DOHH2 (cell line): ENCODE data around the gene FBXL5.

Source experiments
- H3F3A ChIP-seq: fragments of 200-600 bp; sonication (generic), shearing (Covaris generic); 2 replicates; pipeline ENCODE4 v1.6.0; 2016; ENCODE audit warnings: antibody characterized with exemption, mild to moderate bottlenecking; ENCODE audit not compliant: control insufficient read depth, insufficient read depth
- H3K27ac ChIP-seq: fragments of 200-600 bp; sonication (generic); 2 replicates; pipeline ENCODE4 v1.5.1; 2014; ENCODE audit warnings: low read depth, mild to moderate bottlenecking, low read length, moderate library complexity
- H3K27me3 ChIP-seq: fragments of 200-600 bp; sonication (generic); 2 replicates; pipeline ENCODE4 v1.6.1; 2014; ENCODE audit warnings: mild to moderate bottlenecking, low read length, mixed read lengths; ENCODE audit not compliant: control insufficient read depth
- H3K36me3 ChIP-seq: fragments of 200-600 bp; sonication (generic); 2 replicates; pipeline ENCODE4 v1.6.1; 2014; ENCODE audit warnings: mild to moderate bottlenecking, low read length, moderate library complexity, mixed read lengths; ENCODE audit not compliant: control insufficient read depth
- H3K4me1 ChIP-seq: fragments of 200-600 bp; sonication (generic); 2 replicates; pipeline ENCODE4 v1.6.1; 2014; ENCODE audit warnings: mild to moderate bottlenecking, low read length, mixed read lengths; ENCODE audit not compliant: control insufficient read depth
- H3K4me2 ChIP-seq: fragments of 200-600 bp; sonication (generic); 2 replicates; pipeline ENCODE4 v1.6.0; 2014; ENCODE audit warnings: mild to moderate bottlenecking, low read length, moderate library complexity
- H3K4me3 ChIP-seq: fragments of 200-600 bp; sonication (generic); 2 replicates; pipeline ENCODE4 v1.5.1; 2014; ENCODE audit warnings: mild to moderate bottlenecking, low read length, mixed read lengths
- H3K79me2 ChIP-seq: fragments of 200-600 bp; sonication (generic); 2 replicates; pipeline ENCODE4 v1.6.1; 2014; ENCODE audit warnings: mild to moderate bottlenecking, low read length, mixed read lengths; ENCODE audit not compliant: control insufficient read depth
- H3K9me2 ChIP-seq: fragments of 200-600 bp; sonication (generic); replicated peaks from 2 replicates; pipeline ENCODE4 v1.6.1; 2014; ENCODE audit warnings: mild to moderate bottlenecking, low read length, mixed read lengths; ENCODE audit not compliant: control insufficient read depth
- H3K9me3 ChIP-seq: fragments of 200-600 bp; sonication (generic); 2 replicates; pipeline ENCODE4 v1.6.1; 2014; ENCODE audit warnings: antibody characterized with exemption, low read length, mixed read lengths; ENCODE audit not compliant: control insufficient read depth, insufficient read depth
- H4K20me1 ChIP-seq: fragments of 200-600 bp; sonication (generic); 2 replicates; pipeline ENCODE4 v1.6.0; 2014; ENCODE audit warnings: low read depth, mild to moderate bottlenecking, antibody characterized with exemption, low read length, moderate library complexity; ENCODE audit not compliant: control insufficient read depth, insufficient read depth
- CTCF ChIP-seq: fragments of 200-600 bp; sonication (generic); IDR thresholded peaks from one replicate; pipeline ENCODE4 v1.5.1; 2014; ENCODE audit warnings: antibody characterized with exemption, mild to moderate bottlenecking, low read depth, low read length; ENCODE audit not compliant: poor library complexity, severe bottlenecking
- EZH2phosphoT487 ChIP-seq: fragments of 200-600 bp; sonication (generic); IDR thresholded peaks from 2 replicates; pipeline ENCODE4 v1.6.1; 2017; ENCODE audit warnings: borderline replicate concordance, mild to moderate bottlenecking, antibody characterized with exemption, low read length, moderate library complexity, mixed read lengths

Gene FBXL5

DNA sequence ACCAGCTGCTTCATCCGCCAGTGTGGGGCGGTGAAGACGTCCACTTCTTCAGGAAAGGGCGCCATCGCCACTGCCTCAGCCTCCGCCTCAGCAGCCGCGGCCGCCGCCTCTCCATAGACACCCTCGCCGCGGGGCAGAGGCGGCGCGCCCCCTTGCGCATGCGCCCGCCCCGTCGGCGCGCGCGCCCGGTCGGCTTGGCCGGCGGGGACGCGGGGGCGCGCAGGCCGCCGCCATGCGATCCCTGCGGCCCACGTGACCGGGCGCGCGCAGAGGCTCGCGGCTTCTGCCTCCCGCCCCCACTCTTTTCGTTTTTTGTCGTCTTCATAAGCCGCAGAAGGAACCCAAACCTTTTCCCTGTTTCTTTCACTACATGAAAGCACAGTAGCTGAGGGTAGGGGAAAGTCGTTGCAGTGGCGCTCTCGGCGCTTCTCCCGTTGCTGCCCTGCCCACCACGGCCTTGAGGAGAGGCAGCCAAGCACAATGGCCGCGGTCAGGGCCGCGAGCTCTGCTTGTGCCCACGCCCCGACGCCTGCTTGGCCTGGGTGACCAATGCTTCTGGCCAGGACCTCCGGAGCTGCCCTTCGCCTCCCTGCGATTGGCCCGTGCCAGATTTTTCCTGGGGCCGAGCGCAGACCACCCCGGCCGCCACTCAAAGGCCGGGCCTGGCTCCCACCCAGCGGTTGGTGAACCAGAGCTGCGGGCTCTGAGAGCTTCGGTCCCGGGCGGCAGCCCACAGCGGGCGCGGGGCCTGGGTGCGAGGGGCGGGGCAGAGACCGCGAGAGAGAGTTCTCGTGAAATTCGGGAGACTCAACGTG is at the start of gene FBXL5:
Gene FBXL5, minus strand, starts transcription at position 135 of the 815 bp plus-strand sequence. Its CDS starts 70 bp downstream, at position 65.
- H3K9me3 ChIP-seq, result no peaks in the 10 kb centered on the region
- H3K9me2 ChIP-seq, result no peaks in the 10 kb centered on the region
- peak within 1 kb of the TSS; percentile 89 for H3K4me2 ChIP-seq
- TF ChIP-seq EZH2phosphoT487 (no peak), CTCF (no peak)
- peaks cover 5% of the 10 kb centered on the region for H4K20me1 ChIP-seq
- peaks cover 22% of the 10 kb centered on the region for H3K36me3 ChIP-seq
- H3K27me3 ChIP-seq, result no peaks in the 10 kb centered on the region
- peak within 1 kb of the TSS; percentile 72 for H3K27ac ChIP-seq
- H3F3A ChIP-seq, result peaks cover 36% of the 10 kb centered on the region
- H3K79me2 ChIP-seq, result peaks cover 48% of the 10 kb centered on the region
- H3K4me3 ChIP-seq, result peak within 1 kb of the TSS; percentile 94
- peaks cover 56% of the 10 kb centered on the region for H3K4me1 ChIP-seq

DNA sequence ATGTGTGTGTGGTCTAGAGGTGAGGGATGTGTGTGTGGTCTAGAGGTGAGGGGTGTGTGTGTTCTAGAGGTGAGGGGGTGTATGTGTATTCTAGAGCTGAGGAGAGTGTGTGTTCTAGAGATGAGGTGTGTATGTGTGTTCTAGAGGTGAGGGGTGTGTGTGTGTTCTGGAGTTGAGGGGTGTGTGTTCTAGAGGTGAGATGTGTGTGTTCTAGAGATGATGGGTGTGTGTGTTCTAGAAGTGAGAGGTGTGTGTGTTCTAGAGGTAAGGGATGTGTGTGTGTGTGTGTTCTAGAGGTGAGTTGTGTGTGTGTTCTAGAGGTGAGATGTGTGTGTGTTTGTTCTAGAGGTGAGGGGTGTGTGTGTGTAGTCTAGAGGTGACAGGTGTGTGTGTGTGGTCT is 49.0 kb upstream of the FBXL5 start:
- no peak overlapping the region for H3K27ac ChIP-seq
- H3K4me2 ChIP-seq, result no peak overlapping the region
- H3F3A ChIP-seq, result 0 out of 2 replicates have a peak, but pooled peaks cover 2% of the 10 kb centered on the region
- H3K4me3 ChIP-seq, result no peak overlapping the region
- H3K9me3 ChIP-seq, result no peaks in the 10 kb centered on the region
- H3K9me2 ChIP-seq, result no peaks in the 10 kb centered on the region
- no peaks in the 10 kb centered on the region for H4K20me1 ChIP-seq
- H3K36me3 ChIP-seq, result no peaks in the 10 kb centered on the region
- H3K79me2 ChIP-seq, result no peaks in the 10 kb centered on the region
- TF ChIP-seq CTCF (no peak), EZH2phosphoT487 (no peak)
- H3K27me3 ChIP-seq, result peaks cover 12% of the 10 kb centered on the region; the same call in 1 of the 2 replicates
- H3K4me1 ChIP-seq, result peaks cover 7% of the 10 kb centered on the region; the same call in 1 of the 2 replicates

DNA sequence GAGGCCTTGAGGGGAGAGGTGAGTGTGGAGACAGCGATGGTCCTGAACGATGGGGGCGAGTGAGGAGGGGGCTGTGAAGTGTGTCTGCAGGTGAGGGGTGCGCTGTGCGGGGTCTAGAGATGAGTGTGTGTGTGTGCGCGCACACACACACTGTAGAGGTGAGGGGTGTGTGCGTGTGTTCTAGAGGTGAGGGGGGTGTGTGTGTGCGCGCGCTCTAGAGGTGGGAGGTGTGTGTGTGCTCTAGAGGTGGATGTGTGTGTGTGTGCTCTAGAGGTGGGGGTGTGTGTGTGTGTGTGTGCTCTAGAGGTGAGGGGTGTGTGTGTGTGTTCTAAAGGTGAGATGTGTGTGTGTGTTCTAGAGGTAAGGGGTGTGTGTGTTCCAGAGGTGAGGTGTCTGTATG is 48.3 kb upstream of the FBXL5 start:
- H3F3A ChIP-seq, result 0 out of 2 replicates have a peak, but pooled peaks cover 2% of the 10 kb centered on the region
- H3K27ac ChIP-seq, result no peak overlapping the region
- peak overlapping the region; percentile 61 for H3K4me3 ChIP-seq
- no peaks in the 10 kb centered on the region for H3K9me3 ChIP-seq
- H3K9me2 ChIP-seq, result no peaks in the 10 kb centered on the region
- H3K27me3 ChIP-seq, result peaks cover 12% of the 10 kb centered on the region; the same call in 1 of the 2 replicates
- no peaks in the 10 kb centered on the region for H4K20me1 ChIP-seq
- H3K4me2 ChIP-seq, result peak overlapping the region; percentile 60
- no peaks in the 10 kb centered on the region for H3K36me3 ChIP-seq
- peaks cover 7% of the 10 kb centered on the region; the same call in 1 of the 2 replicates for H3K4me1 ChIP-seq
- no peak for TF ChIP-seq CTCF
- TF ChIP-seq EZH2phosphoT487, result no peak
- no peaks in the 10 kb centered on the region for H3K79me2 ChIP-seq
